Liver (tissue), 9 donors: ENCODE data around the gene CMTM5. TPM values are rescaled to one million over a fixed set of nuclear protein-coding genes. Genes with fewer than 3 reads are reported as not detected.

Experiments used
- DNase-seq: peaks from one replicate; pipeline ENCODE4 v3.0.0-alpha.2; 2017; ENCODE audit warnings: low spot score
- H3K27ac ChIP-seq, 2 donors: one replicate each; pipeline ENCODE4 v1.7.0; 2013; ENCODE audit warnings: inconsistent platforms in 2 of 2, low read length in 2 of 2, control low read depth in 1 of 2, low read depth in 1 of 2, mild to moderate bottlenecking in 1 of 2
- H3K27me3 ChIP-seq, 4 donors: one replicate each; pipeline versions ENCODE4 v1.6.1 to v1.7.0; 2013; ENCODE audit warnings: low read length in 3 of 4, inconsistent platforms in 1 of 4, mild to moderate bottlenecking in 1 of 4, moderate library complexity in 1 of 4; ENCODE audit not compliant: control insufficient read depth in 4 of 4, insufficient read depth in 4 of 4
- H3K36me3 ChIP-seq, 4 donors: one replicate each; pipeline versions ENCODE4 v1.6.1 to v1.7.0; 2013; ENCODE audit warnings: low read length in 3 of 4, mild to moderate bottlenecking in 3 of 4, low read depth in 1 of 4, moderate library complexity in 1 of 4; ENCODE audit not compliant: control insufficient read depth in 4 of 4, insufficient read depth in 3 of 4
- H3K4me1 ChIP-seq, 4 donors: one replicate each; pipeline versions ENCODE4 v1.6.1 to v1.7.0; 2013; ENCODE audit warnings: low read length in 3 of 4, mild to moderate bottlenecking in 3 of 4, moderate library complexity in 1 of 4; ENCODE audit not compliant: control insufficient read depth in 4 of 4, insufficient read depth in 4 of 4
- H3K4me3 ChIP-seq, 3 donors: one replicate each; pipeline versions ENCODE4 v1.6.1 to v1.7.0; 2013; ENCODE audit warnings: low read length in 3 of 3, control low read depth in 1 of 3, low read depth in 1 of 3, mild to moderate bottlenecking in 1 of 3
- H3K9ac ChIP-seq, 2 donors: one replicate each; pipeline ENCODE4 v1.7.0; 2013; ENCODE audit warnings: low read length in 2 of 2, mild to moderate bottlenecking in 2 of 2, moderate library complexity in 2 of 2, control low read depth in 1 of 2, low read depth in 1 of 2
- H3K9me3 ChIP-seq, 4 donors: one replicate each; pipeline versions ENCODE4 v1.6.1 to v1.7.0; 2013; ENCODE audit warnings: low read length in 3 of 4; ENCODE audit not compliant: control insufficient read depth in 4 of 4
- ATF3 ChIP-seq: IDR thresholded peaks from 2 replicates; pipeline ENCODE4 v1.6.1; 2016; ENCODE audit warnings: antibody characterized with exemption
- FOXA1 ChIP-seq: IDR thresholded peaks from 2 replicates; pipeline ENCODE4 v1.6.1; 2016; ENCODE audit warnings: antibody characterized with exemption
- FOXA2 ChIP-seq: IDR thresholded peaks from 2 replicates; pipeline ENCODE4 v1.6.1; 2016; ENCODE audit warnings: antibody characterized with exemption
- GABPA ChIP-seq, 2 donors: IDR thresholded peaks in 1 of 2; conservative IDR thresholded peaks in 1 of 2; 2 replicates each; pipeline ENCODE4 v1.6.1; 2016; ENCODE audit warnings: antibody characterized with exemption in 2 of 2, mild to moderate bottlenecking in 1 of 2, moderate library complexity in 1 of 2
- HNF4A ChIP-seq, 2 donors: conservative IDR thresholded peaks; 2 replicates each; pipeline ENCODE4 v1.6.1; 2016; ENCODE audit warnings: antibody characterized with exemption in 2 of 2, mild to moderate bottlenecking in 2 of 2
- HNF4G ChIP-seq: IDR thresholded peaks from 2 replicates; pipeline ENCODE4 v1.6.1; 2016; ENCODE audit warnings: antibody characterized with exemption
- JUND ChIP-seq, 2 donors: IDR thresholded peaks; 2 replicates each; pipeline ENCODE4 v1.6.1; 2016; ENCODE audit warnings: antibody characterized with exemption in 2 of 2
- NR2F2 ChIP-seq: IDR thresholded peaks from 2 replicates; pipeline ENCODE4 v1.6.1; 2016; ENCODE audit warnings: antibody characterized with exemption
- RAD21 ChIP-seq, 2 donors: IDR thresholded peaks; 2 replicates each; pipeline ENCODE4 v1.6.1; 2016; ENCODE audit warnings: antibody characterized with exemption in 2 of 2, mild to moderate bottlenecking in 2 of 2
- RXRA ChIP-seq, 2 donors: IDR thresholded peaks; 2 replicates each; pipeline ENCODE4 v1.6.1; 2017 to 2018; ENCODE audit warnings: antibody characterized with exemption in 2 of 2, mild to moderate bottlenecking in 1 of 2
- SP1 ChIP-seq: IDR thresholded peaks from 2 replicates; pipeline ENCODE4 v1.6.1; 2018; ENCODE audit warnings: antibody characterized with exemption, mild to moderate bottlenecking
- TAF1 ChIP-seq: conservative IDR thresholded peaks from 2 replicates; pipeline ENCODE4 v1.6.1; 2016; ENCODE audit warnings: antibody characterized with exemption, mild to moderate bottlenecking
- YY1 ChIP-seq: IDR thresholded peaks from 2 replicates; pipeline ENCODE4 v1.6.1; 2016; ENCODE audit warnings: antibody characterized with exemption, mild to moderate bottlenecking
- WGBS: extraction: QIAGEN DNeasy Blood & Tissue Kit; methylation state at CpG from one replicate; pipeline ENCODE4 v1.1.7; 2013; 5-methylcytosine and 5-hydroxymethylcytosine counted together
- polyA plus RNA-seq, 2 donors: library from polyadenylated mRNA; stranded (reverse) in 1 of 2; unstranded in 1 of 2; fragments of 200-250 nt in 1 of 2; fragments of >200 nt in 1 of 2; fragmentation: Nextera tagmentation in 1 of 2; extraction: Ambion mirVana in 1 of 2; gene quantifications; one replicate each; pipeline versions ENCODE4 v1.2.1 to v1.2.3, GENCODE V29; 2013 to 2015
- total RNA-seq, 2 donors: library from RNA; depleted of rRNA; stranded (reverse); fragments of >200 nt; gene quantifications; one replicate each; pipeline ENCODE4 v1.2.3, GENCODE V29; 2014
- TF ChIP-seq, protein P1 (sequence below): IDR thresholded peaks from 2 replicates; pipeline ENCODE4 v1.6.1; 2016; ENCODE audit warnings: antibody characterized with exemption, mild to moderate bottlenecking
- TF ChIP-seq, protein P2 (sequence below): IDR thresholded peaks from 2 replicates; pipeline ENCODE4 v1.6.1; 2016; ENCODE audit warnings: antibody characterized with exemption
- TF ChIP-seq, protein P3 (sequence below): IDR thresholded peaks from 2 replicates; pipeline ENCODE4 v1.6.1; 2016; ENCODE audit warnings: antibody characterized with exemption
- donor health status: healthy.
- donor health status: healthy.
- donor health status: healthy.
- donor health status: healthy.
- donor health status: healthy.

CMTM5 gene
- total and polyA plus RNA-seq, 4 donors, result 0.22 to 5.5 TPM; not detected in 2

DNA sequence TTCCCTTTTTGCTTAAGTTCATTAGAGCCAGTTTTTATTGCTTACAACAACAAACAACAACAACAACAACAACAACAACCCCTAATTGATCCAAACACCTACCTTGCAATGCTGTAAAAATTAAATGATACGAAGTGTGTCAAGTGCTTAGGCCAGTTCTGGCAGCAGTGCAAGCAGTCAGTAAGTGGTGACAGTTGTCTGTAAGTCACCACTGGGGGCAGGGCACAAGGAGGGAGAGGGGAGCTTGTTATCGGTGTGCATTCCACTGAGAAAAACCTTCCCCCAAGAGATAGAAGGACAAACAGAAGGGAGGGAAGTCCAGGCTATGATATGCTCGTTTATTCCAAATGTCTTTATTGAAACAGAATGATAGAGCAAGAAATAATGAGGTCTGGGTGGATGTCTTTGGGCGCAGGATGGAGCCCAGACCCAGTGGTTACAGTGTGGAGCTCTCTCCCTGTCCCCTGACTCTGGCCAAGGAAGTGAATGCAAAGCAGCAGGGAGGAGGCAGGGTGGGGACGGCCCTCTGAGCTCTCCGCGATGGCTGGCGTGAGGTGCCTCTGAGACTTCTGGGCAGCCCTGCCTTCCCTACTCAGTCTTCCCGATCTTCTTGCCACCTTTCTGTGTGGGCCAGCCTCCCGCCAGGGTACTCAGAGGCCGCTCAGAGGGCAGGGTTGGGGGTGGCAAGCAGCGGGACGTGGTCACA, 30.7 kb upstream of the CMTM5 start:
- no peak for DNase-seq
- Histone ChIP-seq H3K9ac (no peak overlapping the region), H3K27ac (no peak overlapping the region), H3K9me3 (no peaks in the 10 kb centered on the region), H3K27me3 (no peaks in the 10 kb centered on the region), H3K36me3 (no peaks in the 10 kb centered on the region), H3K4me1 (no peaks in the 10 kb centered on the region), H3K4me3 (no peak overlapping the region)
- WGBS, result 76% methylated on average over 13 of the region's 13 CpGs
- no peak for TF ChIP-seq FOXA1
- TF ChIP-seq, protein P1, sequence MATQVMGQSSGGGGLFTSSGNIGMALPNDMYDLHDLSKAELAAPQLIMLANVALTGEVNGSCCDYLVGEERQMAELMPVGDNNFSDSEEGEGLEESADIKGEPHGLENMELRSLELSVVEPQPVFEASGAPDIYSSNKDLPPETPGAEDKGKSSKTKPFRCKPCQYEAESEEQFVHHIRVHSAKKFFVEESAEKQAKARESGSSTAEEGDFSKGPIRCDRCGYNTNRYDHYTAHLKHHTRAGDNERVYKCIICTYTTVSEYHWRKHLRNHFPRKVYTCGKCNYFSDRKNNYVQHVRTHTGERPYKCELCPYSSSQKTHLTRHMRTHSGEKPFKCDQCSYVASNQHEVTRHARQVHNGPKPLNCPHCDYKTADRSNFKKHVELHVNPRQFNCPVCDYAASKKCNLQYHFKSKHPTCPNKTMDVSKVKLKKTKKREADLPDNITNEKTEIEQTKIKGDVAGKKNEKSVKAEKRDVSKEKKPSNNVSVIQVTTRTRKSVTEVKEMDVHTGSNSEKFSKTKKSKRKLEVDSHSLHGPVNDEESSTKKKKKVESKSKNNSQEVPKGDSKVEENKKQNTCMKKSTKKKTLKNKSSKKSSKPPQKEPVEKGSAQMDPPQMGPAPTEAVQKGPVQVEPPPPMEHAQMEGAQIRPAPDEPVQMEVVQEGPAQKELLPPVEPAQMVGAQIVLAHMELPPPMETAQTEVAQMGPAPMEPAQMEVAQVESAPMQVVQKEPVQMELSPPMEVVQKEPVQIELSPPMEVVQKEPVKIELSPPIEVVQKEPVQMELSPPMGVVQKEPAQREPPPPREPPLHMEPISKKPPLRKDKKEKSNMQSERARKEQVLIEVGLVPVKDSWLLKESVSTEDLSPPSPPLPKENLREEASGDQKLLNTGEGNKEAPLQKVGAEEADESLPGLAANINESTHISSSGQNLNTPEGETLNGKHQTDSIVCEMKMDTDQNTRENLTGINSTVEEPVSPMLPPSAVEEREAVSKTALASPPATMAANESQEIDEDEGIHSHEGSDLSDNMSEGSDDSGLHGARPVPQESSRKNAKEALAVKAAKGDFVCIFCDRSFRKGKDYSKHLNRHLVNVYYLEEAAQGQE, result no peak
- TF ChIP-seq FOXA2, result no peak
- TF ChIP-seq SP1, result no peak
- TF ChIP-seq ATF3, result no peak
- TF ChIP-seq RXRA (IDR thresholded peaks at IDR 0.05), result no peak
- no peak for TF ChIP-seq JUND (IDR thresholded peaks at IDR 0.05)
- TF ChIP-seq YY1, result no peak
- TF ChIP-seq, protein P2, sequence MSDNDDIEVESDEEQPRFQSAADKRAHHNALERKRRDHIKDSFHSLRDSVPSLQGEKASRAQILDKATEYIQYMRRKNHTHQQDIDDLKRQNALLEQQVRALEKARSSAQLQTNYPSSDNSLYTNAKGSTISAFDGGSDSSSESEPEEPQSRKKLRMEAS, result no peak
- no peak for TF ChIP-seq HNF4A (conservative IDR thresholded peaks at IDR 0.05)
- no peak for TF ChIP-seq RAD21 (IDR thresholded peaks at IDR 0.05)
- no peak for TF ChIP-seq NR2F2
- no peak for TF ChIP-seq TAF1
- TF ChIP-seq, protein P3, sequence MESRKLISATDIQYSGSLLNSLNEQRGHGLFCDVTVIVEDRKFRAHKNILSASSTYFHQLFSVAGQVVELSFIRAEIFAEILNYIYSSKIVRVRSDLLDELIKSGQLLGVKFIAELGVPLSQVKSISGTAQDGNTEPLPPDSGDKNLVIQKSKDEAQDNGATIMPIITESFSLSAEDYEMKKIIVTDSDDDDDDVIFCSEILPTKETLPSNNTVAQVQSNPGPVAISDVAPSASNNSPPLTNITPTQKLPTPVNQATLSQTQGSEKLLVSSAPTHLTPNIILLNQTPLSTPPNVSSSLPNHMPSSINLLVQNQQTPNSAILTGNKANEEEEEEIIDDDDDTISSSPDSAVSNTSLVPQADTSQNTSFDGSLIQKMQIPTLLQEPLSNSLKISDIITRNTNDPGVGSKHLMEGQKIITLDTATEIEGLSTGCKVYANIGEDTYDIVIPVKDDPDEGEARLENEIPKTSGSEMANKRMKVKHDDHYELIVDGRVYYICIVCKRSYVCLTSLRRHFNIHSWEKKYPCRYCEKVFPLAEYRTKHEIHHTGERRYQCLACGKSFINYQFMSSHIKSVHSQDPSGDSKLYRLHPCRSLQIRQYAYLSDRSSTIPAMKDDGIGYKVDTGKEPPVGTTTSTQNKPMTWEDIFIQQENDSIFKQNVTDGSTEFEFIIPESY, result no peak
- TF ChIP-seq GABPA (IDR thresholded peaks at IDR 0.05 in 1 of 2, conservative IDR thresholded peaks at IDR 0.05 in 1 of 2), result no peak
- no peak for TF ChIP-seq HNF4G

DNA sequence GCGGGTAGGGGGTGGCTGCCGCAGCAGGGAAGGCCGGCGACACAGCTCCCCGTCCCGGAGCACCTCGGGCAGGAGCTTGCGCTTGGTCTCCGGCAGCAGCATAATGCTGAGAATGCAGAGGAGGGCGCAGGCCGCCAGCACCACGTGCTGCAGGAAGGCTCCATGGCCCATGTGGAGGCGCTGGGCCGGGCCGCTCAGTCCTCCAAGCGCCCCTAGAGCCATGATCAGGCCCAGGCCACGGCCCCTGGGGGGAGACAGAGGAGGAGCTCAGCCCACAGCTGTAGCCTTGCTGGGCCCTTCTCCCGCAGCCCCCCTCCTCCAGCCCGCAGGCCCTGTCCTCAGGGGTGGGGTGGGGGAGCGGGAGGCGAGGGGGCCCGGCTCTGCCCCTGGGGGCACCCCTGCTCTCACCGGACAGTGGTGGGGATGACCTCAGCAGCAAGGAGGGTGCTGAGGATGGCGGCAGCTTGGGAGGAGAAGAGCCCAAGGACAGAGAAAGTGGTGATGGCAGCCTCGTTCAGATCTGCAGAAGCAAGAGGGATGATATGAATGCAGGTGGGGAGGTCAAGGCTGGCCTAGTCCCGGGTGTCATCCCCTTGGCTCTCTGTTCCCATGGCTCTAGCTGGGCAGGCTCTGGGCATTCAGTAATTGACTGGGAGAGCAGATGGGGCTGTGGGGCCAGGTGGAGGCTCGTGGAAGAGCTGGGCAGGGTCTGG, 30.0 kb upstream of the CMTM5 start:
- Histone ChIP-seq H3K36me3 (no peaks in the 10 kb centered on the region), H3K27me3 (peaks cover 0 to 3% (median 0%) of the 10 kb centered on the region in 4 donors), H3K9me3 (no peaks in the 10 kb centered on the region), H3K27ac (no peak overlapping the region), H3K9ac (no peak overlapping the region), H3K4me1 (peaks cover 0 to 2% (median under 1%) of the 10 kb centered on the region in 4 donors), H3K4me3 (no peak overlapping the region)
- WGBS, result 84% methylated on average over 27 of the region's 27 CpGs
- DNase-seq, result no peak
- TF ChIP-seq ATF3 (no peak), FOXA2 (no peak), FOXA1 (no peak), YY1 (no peak), JUND (IDR thresholded peaks at IDR 0.05) (no peak), GABPA (IDR thresholded peaks at IDR 0.05 in 1 of 2, conservative IDR thresholded peaks at IDR 0.05 in 1 of 2) (no peak), RAD21 (IDR thresholded peaks at IDR 0.05) (no peak), NR2F2 (no peak), RXRA (IDR thresholded peaks at IDR 0.05) (no peak), HNF4G (no peak)
- TF ChIP-seq, protein P3, result no peak
- TF ChIP-seq, protein P1, result no peak
